HG03575 (cell line): ENCODE results near the gene PIGO.

ENCODE experiments used
- ATAC-seq: cut with Tn5 transposase; IDR thresholded peaks from one replicate; pipeline ENCODE4 v1.9.1; 2021; ENCODE audit not compliant: unreplicated experiment, insufficient number of reproducible peaks, low FRiP score; ENCODE audit errors: extremely low read depth

The PIGO gene

DNA sequence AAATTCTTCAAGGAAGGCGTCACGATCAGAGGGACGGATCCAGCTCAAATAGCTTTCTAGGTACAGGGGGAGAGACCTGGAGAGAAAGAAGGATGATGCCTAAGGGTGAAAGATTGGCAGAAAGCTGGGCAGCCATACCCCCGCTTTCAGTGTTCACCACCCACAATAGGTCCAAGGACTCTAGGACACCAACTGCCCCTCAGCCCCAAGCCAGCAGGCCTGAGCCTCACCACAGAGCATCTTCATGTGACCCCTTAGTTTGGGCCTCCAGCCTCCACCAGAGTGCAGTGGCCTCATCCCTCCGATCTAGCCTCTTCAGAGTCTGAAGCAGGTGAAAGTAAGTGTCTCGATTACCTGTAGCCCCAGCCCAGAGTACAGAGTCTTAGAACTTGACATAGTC is 22.2 kb downstream of the PIGO start:
- ATAC-seq, result no peak

DNA sequence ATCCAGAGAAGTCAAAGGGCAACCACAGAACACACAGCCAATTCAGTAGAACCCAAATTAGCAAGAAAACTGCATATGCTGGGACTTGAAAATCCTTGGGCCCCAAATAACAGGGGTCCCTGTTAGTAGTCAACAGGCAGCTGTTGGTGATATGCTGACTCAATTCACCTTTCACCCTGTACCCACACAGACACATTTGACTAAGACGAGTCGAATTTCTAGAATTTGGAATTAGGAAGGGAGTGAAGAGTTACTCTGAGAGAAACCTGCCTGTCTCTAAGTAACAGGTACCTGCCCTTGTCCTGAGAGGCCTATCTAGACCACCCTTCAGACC is 23.1 kb downstream of the PIGO start:
- no peak for ATAC-seq

GRCh38 chr9:35072461-35073278 is 23.7 kb downstream of the PIGO start, which contains the start of gene VCP:
Gene VCP (minus strand): TSS chr9:35072625. CDS start chr9:35072353, 272 bp downstream.
- ATAC-seq, result peak; percentile 73

DNA sequence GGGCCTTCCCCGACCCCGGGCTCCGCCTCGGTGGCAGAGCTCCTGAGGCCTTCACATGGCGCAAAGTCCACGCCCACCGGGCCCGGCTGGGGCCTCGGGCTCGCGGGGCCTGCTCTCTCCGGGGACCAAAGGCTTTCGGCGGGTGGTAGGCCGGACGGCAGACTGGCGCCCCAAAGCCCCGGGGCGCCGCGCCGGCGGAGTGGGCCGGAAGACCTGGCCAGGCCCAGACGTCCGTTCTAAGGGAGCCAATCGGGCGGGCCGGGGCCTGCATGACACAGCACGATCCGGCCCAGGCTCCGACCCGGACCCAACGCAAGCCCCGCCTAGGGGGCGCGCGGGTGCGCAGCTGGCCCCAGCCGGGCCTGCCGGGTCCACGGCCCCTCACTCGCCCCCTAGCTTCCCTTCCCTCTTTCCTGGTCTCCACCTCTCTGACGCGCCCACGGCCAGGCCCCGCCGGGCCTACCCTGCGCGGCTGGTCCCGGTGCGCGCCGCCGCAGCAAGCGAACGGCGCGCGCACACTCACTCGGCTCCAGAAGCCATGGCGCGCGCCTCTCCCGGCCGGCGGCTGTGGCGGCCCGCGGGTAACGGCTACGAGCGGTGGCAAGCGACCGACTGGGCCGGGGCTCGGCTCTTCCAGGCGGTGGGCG is 24.5 kb downstream of the PIGO start:
- peak; percentile 18 for ATAC-seq

- no peak for ATAC-seq
These were observed 25.3 kb downstream of the PIGO start for GRCh38 chr9:35070823-35071813.

- ATAC-seq, result no peak
These were observed 27.4 kb downstream of the PIGO start for GRCh38 chr9:35069020-35069419.

DNA sequence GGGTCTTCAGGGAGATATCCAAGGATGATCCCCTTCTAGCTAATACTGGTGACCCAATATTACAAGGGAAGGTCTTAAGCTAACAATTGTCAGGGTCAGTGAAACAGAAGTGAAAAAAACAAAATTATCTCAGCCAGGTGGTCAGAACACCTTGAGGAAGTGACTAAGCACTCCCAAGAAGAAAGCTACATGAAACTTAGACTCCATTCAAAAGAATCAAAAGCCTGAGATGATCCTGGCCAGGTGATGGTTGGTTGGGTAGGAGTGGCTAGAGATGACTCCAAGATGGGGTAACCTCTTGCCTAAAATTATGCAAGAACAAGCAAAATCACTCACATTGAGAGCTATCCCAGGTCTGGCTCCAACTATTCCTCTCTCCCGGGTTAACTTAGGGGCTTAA is 29.3 kb downstream of the PIGO start:
- ATAC-seq, result no peak

DNA sequence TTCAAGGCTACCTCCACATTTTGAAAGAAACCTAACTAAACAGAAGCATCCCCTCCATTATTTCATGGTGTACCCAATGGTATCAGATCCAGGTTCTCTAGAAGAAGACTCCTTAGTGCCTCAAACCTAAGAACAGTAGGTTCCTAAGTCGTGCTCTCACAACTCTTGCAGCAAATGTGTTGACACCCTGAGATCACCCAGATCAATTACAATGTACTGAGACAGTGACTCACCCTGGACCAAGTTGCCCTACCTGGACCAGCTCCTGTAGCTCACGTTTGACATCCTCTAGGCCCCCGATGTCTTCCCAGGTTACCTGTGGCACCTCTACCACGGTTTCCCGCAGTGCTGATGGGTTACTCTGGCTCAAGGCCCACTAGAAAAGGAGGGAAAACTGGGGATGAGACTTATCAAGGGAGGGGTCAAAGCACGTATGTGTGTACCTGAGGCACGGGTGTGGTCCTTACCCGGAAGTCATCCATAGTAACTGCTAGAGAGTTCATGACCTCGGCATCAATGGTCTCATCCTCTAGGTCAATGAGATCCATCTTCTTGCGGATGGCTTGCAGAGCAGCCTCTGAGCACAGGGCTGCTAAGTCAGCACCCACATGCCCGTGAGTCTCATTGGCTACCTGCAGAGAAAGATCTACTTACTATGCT is 35.7 kb downstream of the PIGO start:
- ATAC-seq, result no peak

DNA sequence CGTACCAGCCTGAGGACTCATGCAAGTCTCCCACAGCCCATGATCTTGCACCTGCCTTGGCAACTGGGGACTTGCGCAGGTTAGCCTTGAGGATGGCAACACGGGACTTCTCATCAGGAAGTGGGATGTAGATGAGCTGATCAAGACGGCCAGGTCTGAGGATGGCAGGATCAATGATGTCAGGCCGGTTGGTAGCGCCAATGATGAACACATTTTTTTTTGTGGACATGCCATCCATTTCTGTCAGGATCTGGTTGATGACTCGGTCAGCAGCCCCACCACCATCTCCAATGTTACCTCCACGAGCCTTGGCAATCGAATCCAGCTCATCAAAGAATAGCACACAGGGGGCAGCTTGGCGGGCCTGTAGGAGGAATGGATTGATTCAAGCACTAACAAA is 37.0 kb downstream of the PIGO start:
- no peak for ATAC-seq

DNA sequence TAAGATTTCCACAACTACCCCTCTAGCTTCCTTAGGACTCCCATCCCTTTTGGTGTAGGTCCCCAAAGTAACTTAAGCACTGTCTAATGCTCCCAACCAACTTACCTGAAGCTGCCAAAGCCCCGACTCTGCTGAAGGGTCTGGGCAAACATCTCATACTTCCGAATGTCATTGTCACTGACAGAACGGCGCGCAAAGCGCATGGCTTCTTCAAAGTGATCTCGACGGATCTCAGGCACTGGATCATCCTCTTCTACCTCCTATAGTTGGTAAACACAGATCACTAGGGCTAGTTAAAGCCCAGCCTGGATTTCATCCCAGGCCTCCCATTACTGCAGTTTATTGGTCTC is 39.1 kb downstream of the PIGO start:
- no peak for ATAC-seq

GRCh38 chr9:35056571-35057270 is 39.7 kb downstream of the PIGO start:
- no peak for ATAC-seq

- no peak for ATAC-seq
These were observed 41.3 kb downstream of the PIGO start for GRCh38 chr9:35054871-35055644.

- ATAC-seq, result no peak
These were observed 42.1 kb downstream of the PIGO start for GRCh38 chr9:35054185-35054835.

GRCh38 chr9:35051069-35051967 is 45.1 kb downstream of the PIGO start:
- ATAC-seq, result no peak

- no peak for ATAC-seq
These were observed 47.9 kb downstream of the PIGO start for GRCh38 chr9:35048511-35048910.

- no peak for ATAC-seq
These were observed 52.3 kb downstream of the PIGO start for GRCh38 chr9:35044071-35044470.
